ENCODE results near the gene DNAH7.

The DNAH7 gene

GRCh38 chr2:195793881-195794280 lies 274.8 kb downstream of the DNAH7 start:
- DNase-seq: no peak

- no peak for DNase-seq
These were observed 286.5 kb downstream of the DNAH7 start for GRCh38 chr2:195782156-195782555.

- DNase-seq: no peak
These were observed 289.1 kb downstream of the DNAH7 start for GRCh38 chr2:195779491-195779890.

GRCh38 chr2:195769975-195770374 lies 298.7 kb downstream of the DNAH7 start:
- no peak for DNase-seq

GRCh38 chr2:195768431-195768830 lies 300.2 kb downstream of the DNAH7 start:
- no peak for DNase-seq

- DNase-seq: no peak
These were observed 301.9 kb downstream of the DNAH7 start for GRCh38 chr2:195766691-195767090.

- no peak for DNase-seq
These were observed 304.8 kb downstream of the DNAH7 start for GRCh38 chr2:195763866-195764265.

GRCh38 chr2:195759877-195760276 lies 308.8 kb downstream of the DNAH7 start:
- no peak for DNase-seq

GRCh38 chr2:195758846-195759245 lies 309.8 kb downstream of the DNAH7 start:
- DNase-seq: no peak

- DNase-seq: no peak
These were observed 312.3 kb downstream of the DNAH7 start for GRCh38 chr2:195756218-195756942.

- no peak for DNase-seq
These were observed 327.4 kb downstream of the DNAH7 start for GRCh38 chr2:195741191-195741590.

- DNase-seq: no peak
These were observed 330.9 kb downstream of the DNAH7 start for GRCh38 chr2:195737511-195738325.

GRCh38 chr2:195735347-195735746 lies 333.3 kb downstream of the DNAH7 start:
- DNase-seq: no peak

GRCh38 chr2:195734931-195735330 lies 333.7 kb downstream of the DNAH7 start:
- no peak for DNase-seq

- DNase-seq: no peak
These were observed 334.2 kb downstream of the DNAH7 start for GRCh38 chr2:195734395-195734794.

- no peak for DNase-seq
These were observed 334.8 kb downstream of the DNAH7 start for GRCh38 chr2:195733831-195734230.

GRCh38 chr2:195732574-195732973 lies 336.1 kb downstream of the DNAH7 start:
- no peak for DNase-seq

GRCh38 chr2:195730912-195731311 lies 337.7 kb downstream of the DNAH7 start:
- DNase-seq: no peak

- DNase-seq: no peak
These were observed 341.5 kb downstream of the DNAH7 start for GRCh38 chr2:195727106-195727505.

- DNase-seq: no peak
These were observed 346.6 kb downstream of the DNAH7 start for GRCh38 chr2:195722075-195722474.

- no peak for DNase-seq
These were observed 347.6 kb downstream of the DNAH7 start for GRCh38 chr2:195721042-195721441.

GRCh38 chr2:195716466-195716865 lies 352.2 kb downstream of the DNAH7 start:
- DNase-seq: no peak

- no peak for DNase-seq
These were observed 357.2 kb downstream of the DNAH7 start for GRCh38 chr2:195711478-195711877.

Data from activated CD4-positive, alpha-beta T cell treated with anti-CD3 and anti-CD28 coated beads for 1 hour (primary cell).